ENCODE results near the gene DNM3.

DNA sequence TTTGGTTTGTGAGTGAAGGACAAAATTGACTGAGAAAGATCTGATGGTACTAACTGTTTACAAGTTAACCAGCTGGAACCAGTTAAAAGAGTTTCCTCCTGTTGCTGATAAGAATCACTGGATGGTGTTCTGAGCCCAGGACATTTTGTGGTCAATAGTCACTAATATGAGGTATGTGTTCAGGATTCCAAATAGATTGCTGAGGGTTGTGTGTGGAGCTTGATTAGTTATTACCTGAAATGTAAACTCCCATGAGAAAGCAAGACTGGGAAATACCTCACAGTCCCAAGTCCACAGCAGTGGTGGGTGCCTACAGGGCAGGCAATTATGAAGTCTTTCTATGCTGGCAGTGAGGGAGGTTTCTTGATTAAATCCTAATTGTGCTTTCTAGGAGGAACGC lies 164.6 kb downstream of the DNM3 start:
- TF ChIP-seq EZH2 (IDR thresholded peaks at IDR 0.05; ENCODE audit: insufficient read depth, poor library complexity, severe bottlenecking) (no peak), EZH2phosphoT487 (IDR thresholded peaks at IDR 0.05; ENCODE audit: insufficient read depth, low read depth) (no peak)

All from GM23248 (cell line).